Gastroesophageal sphincter (tissue), 3 donors: Measurements from ENCODE around the gene RXRA.

Experiments
- CTCF ChIP-seq, 4 experiments: fragments of 200-600 bp in 2 of 4; fragments of 450-650 bp in 2 of 4; sonication (generic) in 1 of 4; IDR thresholded peaks; one replicate each; pipeline ENCODE4 v1.5.1; 2017 to 2019; ENCODE audit warnings: antibody characterized with exemption in 4 of 4, mild to moderate bottlenecking in 2 of 4, moderate library complexity in 2 of 4
- EP300 ChIP-seq: sonication (generic); formaldehyde crosslinking; IDR thresholded peaks from one replicate; pipeline ENCODE4 v1.6.1; 2017; ENCODE audit warnings: antibody characterized with exemption, mild to moderate bottlenecking
- POLR2A ChIP-seq, 2 donors: fragments of 450-650 bp; IDR thresholded peaks; one replicate each; pipeline ENCODE4 v1.6.1; 2017; ENCODE audit warnings: antibody characterized with exemption in 2 of 2, mild to moderate bottlenecking in 2 of 2, moderate library complexity in 1 of 2
- POLR2AphosphoS5 ChIP-seq: sonication (generic); formaldehyde crosslinking; IDR thresholded peaks from one replicate; pipeline ENCODE4 v1.6.1; 2017; ENCODE audit warnings: antibody characterized with exemption

GRCh38 chr9:134468358-134468757, 142.1 kb downstream of the RXRA start:
- TF ChIP-seq EP300: no peak
- TF ChIP-seq CTCF (IDR thresholded peaks at IDR 0.05): no peak
- no peak for TF ChIP-seq POLR2A (IDR thresholded peaks at IDR 0.05)
- no peak for TF ChIP-seq POLR2AphosphoS5
